Transverse colon (tissue), 4 donors: ENCODE measurements around the gene LUZP2. TPM values are rescaled to one million over a fixed set of nuclear protein-coding genes. Genes with fewer than 3 reads are reported as not detected.

Experiments
- DNase-seq: peaks from one replicate; pipeline ENCODE4 v3.0.0-alpha.2; 2019
- H3K27ac ChIP-seq, 4 donors: fragments of 200-600 bp; sonication (generic); 2 replicates each; pipeline ENCODE4 v1.5.1; 2016 to 2018; ENCODE audit warnings: inconsistent platforms in 4 of 4
- H3K27me3 ChIP-seq: fragments of 200-600 bp; sonication (generic); 2 replicates; pipeline ENCODE4 v1.5.1; 2017; ENCODE audit warnings: inconsistent platforms
- H3K36me3 ChIP-seq, 4 donors: fragments of 200-600 bp; sonication (generic); 2 replicates each; pipeline ENCODE4 v1.5.1; 2017 to 2019; ENCODE audit warnings: inconsistent platforms in 4 of 4
- H3K4me1 ChIP-seq, 4 donors: fragments of 200-600 bp; sonication (generic); 2 replicates each; pipeline ENCODE4 v1.5.1; 2017 to 2020; ENCODE audit warnings: inconsistent platforms in 4 of 4
- H3K4me3 ChIP-seq, 4 donors: fragments of 200-600 bp; sonication (generic); 1 replicate in 1 of 4; 2 replicates in 3 of 4; pipeline versions ENCODE4 v1.5.1 to v1.6.1; 2017 to 2019; ENCODE audit warnings: inconsistent platforms in 4 of 4
- H3K9me3 ChIP-seq, 2 donors: fragments of 200-600 bp; sonication (generic); 2 replicates each; pipeline ENCODE4 v1.5.1; 2017 to 2019; ENCODE audit warnings: inconsistent platforms in 2 of 2
- CTCF ChIP-seq, 5 experiments: fragments of 200-600 bp in 3 of 5; fragments of 450-650 bp in 2 of 5; sonication (generic) in 3 of 5; IDR thresholded peaks; 1 replicate in 2 of 5; 2 replicates in 3 of 5; pipeline ENCODE4 v1.5.1; 2016 to 2017; ENCODE audit warnings: antibody characterized with exemption in 5 of 5, inconsistent platforms in 3 of 5, mild to moderate bottlenecking in 2 of 5, moderate library complexity in 1 of 5
- EP300 ChIP-seq: sonication (generic); formaldehyde crosslinking; IDR thresholded peaks from one replicate; pipeline ENCODE4 v1.6.1; 2017; ENCODE audit warnings: antibody characterized with exemption, low read depth
- POLR2A ChIP-seq: fragments of 450-650 bp; IDR thresholded peaks from one replicate; pipeline ENCODE4 v1.6.1; 2016; ENCODE audit warnings: antibody characterized with exemption, mild to moderate bottlenecking, moderate library complexity
- POLR2AphosphoS5 ChIP-seq, 3 donors: sonication (generic); formaldehyde crosslinking; IDR thresholded peaks; one replicate each; pipeline ENCODE4 v1.6.1; 2016; ENCODE audit warnings: antibody characterized with exemption in 3 of 3
- WGBS, 2 donors: methylation state at CpG; one replicate each; pipeline ENCODE4 v1.1.5; 2018; ENCODE audit warnings: low coverage in 1 of 2; 5-methylcytosine and 5-hydroxymethylcytosine counted together
- in situ Hi-C, 4 donors: fragments of 200-750 bp; cut with MboI; loops; one replicate each; pipeline versions ENCODE4 v1.15.0 to v1.15.1; 2017; ENCODE audit warnings: low sequenced_read_pairs in 3 of 4, low pct_ligation_motif_present in 1 of 4, low pct_unique_long_range_greater_than_20kb in 1 of 4
- intact Hi-C: fragments of 100-400 bp; cut with DNase I; formaldehyde crosslinking; loops from one replicate; pipeline ENCODE4 v1.15.1; 2023; ENCODE audit warnings: low total_unique reads
- total RNA-seq, 4 donors: library from RNA; depleted of rRNA; stranded (reverse); fragments of >200 nt; gene quantifications; one replicate each; pipeline ENCODE4 v1.1.0, GENCODE V29; 2016

The LUZP2 gene
- total RNA-seq, 4 donors from 2014 or later: 2.2 to 3.3 (median 2.4) TPM; not detected in 1

- Histone ChIP-seq H3K36me3 (no peaks in the 10 kb centered on the region), H3K4me3 (no peak overlapping the region), H3K27me3 (no peaks in the 10 kb centered on the region), H3K4me1 (peaks cover 0 to 4% (median 0%) of the 10 kb centered on the region in 4 donors), H3K9me3 (no peaks in the 10 kb centered on the region), H3K27ac (no peak overlapping the region)
- WGBS, 2 donors: 73 to 89% methylated on average over 3 of the region's 3 CpGs
- in situ Hi-C loops: no loop called here
- intact Hi-C loops: no loop called here
- TF ChIP-seq CTCF (IDR thresholded peaks at IDR 0.05) (no peak), POLR2AphosphoS5 (IDR thresholded peaks at IDR 0.05) (no peak), EP300 (no peak), POLR2A (no peak)
- no peak for DNase-seq
These were observed 16.8 kb downstream of the LUZP2 start for GRCh38 chr11:24513479-24514218.

- Histone ChIP-seq H3K27me3 (no peaks in the 10 kb centered on the region), H3K4me1 (peaks cover 0 to 4% (median 0%) of the 10 kb centered on the region in 4 donors), H3K9me3 (no peaks in the 10 kb centered on the region), H3K4me3 (no peak overlapping the region), H3K36me3 (no peaks in the 10 kb centered on the region), H3K27ac (no peak overlapping the region)
- TF ChIP-seq EP300: no peak
- TF ChIP-seq POLR2AphosphoS5 (IDR thresholded peaks at IDR 0.05): no peak
- no peak for TF ChIP-seq CTCF (IDR thresholded peaks at IDR 0.05)
- TF ChIP-seq POLR2A: no peak
- WGBS, 2 donors: 66 to 74% methylated on average over 2 of the region's 2 CpGs
- in situ Hi-C loops (no loop called here), intact Hi-C loops (no loop called here)
- no peak for DNase-seq
These were observed 17.4 kb downstream of the LUZP2 start for GRCh38 chr11:24514219-24514594.

DNA sequence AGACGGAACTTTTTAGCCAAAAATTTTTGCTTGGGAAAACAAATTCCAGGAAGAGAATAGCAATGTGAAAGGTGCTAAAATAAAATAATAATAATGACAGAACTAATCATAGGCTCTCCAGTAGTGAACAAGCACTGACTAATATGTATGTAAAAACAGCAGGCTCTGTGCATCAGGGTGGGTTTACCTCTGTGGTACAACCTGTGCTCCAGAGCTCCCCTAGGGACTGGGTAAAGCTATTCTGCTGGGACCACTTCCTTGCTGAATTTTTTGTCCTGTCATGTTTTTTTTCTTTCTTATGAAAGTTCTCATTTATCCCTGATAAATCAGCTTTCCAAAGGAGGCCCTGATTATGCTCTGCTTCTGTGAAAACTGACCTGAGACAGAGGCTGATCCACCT is 18.8 kb downstream of the LUZP2 start:
- DNase-seq: no peak
- Histone ChIP-seq H3K4me1 (peaks cover 0 to 4% (median 0%) of the 10 kb centered on the region in 4 donors), H3K36me3 (no peaks in the 10 kb centered on the region), H3K27me3 (no peaks in the 10 kb centered on the region), H3K27ac (no peak overlapping the region), H3K9me3 (no peaks in the 10 kb centered on the region), H3K4me3 (no peak overlapping the region)
- no peak for TF ChIP-seq CTCF (IDR thresholded peaks at IDR 0.05)
- no peak for TF ChIP-seq POLR2A
- no peak for TF ChIP-seq EP300
- no peak for TF ChIP-seq POLR2AphosphoS5 (IDR thresholded peaks at IDR 0.05)
- intact Hi-C loops: no loop called here
- WGBS, 2 donors: 94% methylated on average over 1 of the region's 1 CpG; no CpG with 5 or more reads in 1 of the 2 donors
- in situ Hi-C loops: no loop called here

GRCh38 chr11:24516638-24517037 is 19.8 kb downstream of the LUZP2 start:
- H3K4me1 ChIP-seq: peaks cover 0 to 4% (median 0%) of the 10 kb centered on the region in 4 donors
- TF ChIP-seq POLR2AphosphoS5 (IDR thresholded peaks at IDR 0.05) (no peak), POLR2A (no peak), CTCF (IDR thresholded peaks at IDR 0.05) (no peak), EP300 (no peak)
- in situ Hi-C loops: no loop called here
- no peak for DNase-seq
- no peak overlapping the region for H3K27ac ChIP-seq
- intact Hi-C loops: no loop called here
- no peaks in the 10 kb centered on the region for H3K9me3 ChIP-seq
- no peaks in the 10 kb centered on the region for H3K27me3 ChIP-seq
- H3K4me3 ChIP-seq: no peak overlapping the region
- no peaks in the 10 kb centered on the region for H3K36me3 ChIP-seq
